PFSK-1 (cell line): ENCODE results near the gene DPYD.

Experiments used
- POLR2AphosphoS5 ChIP-seq: IDR thresholded peaks from 2 replicates; pipeline ENCODE4 v1.6.1; 2012; ENCODE audit warnings: low read depth, mild to moderate bottlenecking, control low read depth, low read length, moderate library complexity
- SIN3A ChIP-seq: IDR thresholded peaks from 2 replicates; pipeline ENCODE4 v1.6.1; 2012; ENCODE audit warnings: mild to moderate bottlenecking, low read length, moderate library complexity, borderline replicate concordance; ENCODE audit not compliant: insufficient read depth
- TF ChIP-seq, protein P1 (sequence below), 2 experiments: IDR thresholded peaks; 2 replicates each; pipeline versions ENCODE4 v1.6.1 to v1.8.0; 2011 to 2012; ENCODE audit warnings: low read depth in 2 of 2, low read length in 2 of 2, control low read depth in 1 of 2, inconsistent platforms in 1 of 2, mild to moderate bottlenecking in 1 of 2, moderate library complexity in 1 of 2; ENCODE audit not compliant: insufficient read depth in 1 of 2

DNA sequence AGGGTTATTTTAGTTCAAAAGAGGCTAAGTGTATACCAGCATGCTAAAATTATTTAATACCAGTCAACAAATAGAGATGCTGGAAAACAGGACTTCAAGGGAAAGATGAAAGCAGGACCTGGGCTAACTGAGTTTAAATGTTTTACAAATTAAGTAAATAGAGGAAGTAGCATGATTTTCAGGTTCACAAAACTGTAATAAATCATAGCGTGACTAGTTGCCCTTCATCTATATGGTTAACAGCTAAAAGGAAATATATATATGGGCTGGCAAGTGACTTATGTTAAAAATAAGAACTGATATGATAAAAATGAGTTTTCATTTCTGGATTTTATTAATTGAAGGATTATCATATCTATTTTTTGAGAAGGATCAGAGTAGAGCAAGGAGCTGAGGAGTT lies 25.6 kb downstream of the DPYD start:
- TF ChIP-seq, protein P1, sequence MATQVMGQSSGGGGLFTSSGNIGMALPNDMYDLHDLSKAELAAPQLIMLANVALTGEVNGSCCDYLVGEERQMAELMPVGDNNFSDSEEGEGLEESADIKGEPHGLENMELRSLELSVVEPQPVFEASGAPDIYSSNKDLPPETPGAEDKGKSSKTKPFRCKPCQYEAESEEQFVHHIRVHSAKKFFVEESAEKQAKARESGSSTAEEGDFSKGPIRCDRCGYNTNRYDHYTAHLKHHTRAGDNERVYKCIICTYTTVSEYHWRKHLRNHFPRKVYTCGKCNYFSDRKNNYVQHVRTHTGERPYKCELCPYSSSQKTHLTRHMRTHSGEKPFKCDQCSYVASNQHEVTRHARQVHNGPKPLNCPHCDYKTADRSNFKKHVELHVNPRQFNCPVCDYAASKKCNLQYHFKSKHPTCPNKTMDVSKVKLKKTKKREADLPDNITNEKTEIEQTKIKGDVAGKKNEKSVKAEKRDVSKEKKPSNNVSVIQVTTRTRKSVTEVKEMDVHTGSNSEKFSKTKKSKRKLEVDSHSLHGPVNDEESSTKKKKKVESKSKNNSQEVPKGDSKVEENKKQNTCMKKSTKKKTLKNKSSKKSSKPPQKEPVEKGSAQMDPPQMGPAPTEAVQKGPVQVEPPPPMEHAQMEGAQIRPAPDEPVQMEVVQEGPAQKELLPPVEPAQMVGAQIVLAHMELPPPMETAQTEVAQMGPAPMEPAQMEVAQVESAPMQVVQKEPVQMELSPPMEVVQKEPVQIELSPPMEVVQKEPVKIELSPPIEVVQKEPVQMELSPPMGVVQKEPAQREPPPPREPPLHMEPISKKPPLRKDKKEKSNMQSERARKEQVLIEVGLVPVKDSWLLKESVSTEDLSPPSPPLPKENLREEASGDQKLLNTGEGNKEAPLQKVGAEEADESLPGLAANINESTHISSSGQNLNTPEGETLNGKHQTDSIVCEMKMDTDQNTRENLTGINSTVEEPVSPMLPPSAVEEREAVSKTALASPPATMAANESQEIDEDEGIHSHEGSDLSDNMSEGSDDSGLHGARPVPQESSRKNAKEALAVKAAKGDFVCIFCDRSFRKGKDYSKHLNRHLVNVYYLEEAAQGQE (IDR thresholded peaks at IDR 0.05; ENCODE audit: insufficient read depth in 1 of 2, low read depth in 2 of 2, low read length in 2 of 2) = no peak
- TF ChIP-seq POLR2AphosphoS5 (no peak), SIN3A (no peak)
